IPS-18a (cell line): Measurements from ENCODE around the gene AASDH.

Experiments used
- H3K27ac ChIP-seq: one replicate; pipeline ENCODE4 v1.5.1; 2013; ENCODE audit warnings: low read length
- H3K27me3 ChIP-seq: one replicate; pipeline ENCODE4 v1.6.1; 2013; ENCODE audit warnings: mild to moderate bottlenecking, low read length; ENCODE audit not compliant: control insufficient read depth, insufficient read depth
- H3K36me3 ChIP-seq: one replicate; pipeline ENCODE4 v1.6.1; 2013; ENCODE audit warnings: low read depth, low read length; ENCODE audit not compliant: control insufficient read depth
- H3K4me1 ChIP-seq: one replicate; pipeline ENCODE4 v1.6.1; 2013; ENCODE audit warnings: low read depth, low read length; ENCODE audit not compliant: control insufficient read depth
- H3K4me3 ChIP-seq: one replicate; pipeline ENCODE4 v1.5.1; 2013; ENCODE audit warnings: low read length
- H3K9ac ChIP-seq: one replicate; pipeline ENCODE4 v1.6.1; 2013; ENCODE audit warnings: mild to moderate bottlenecking, low read length, moderate library complexity
- H3K9me3 ChIP-seq: one replicate; pipeline ENCODE4 v1.6.1; 2013; ENCODE audit warnings: low read depth, low read length; ENCODE audit not compliant: control insufficient read depth

Gene AASDH

GRCh38 chr4:56314207-56314915, 72.9 kb downstream of the AASDH start:
- Histone ChIP-seq H3K9ac (no peak overlapping the region), H3K9me3 (no peaks in the 10 kb centered on the region)

DNA sequence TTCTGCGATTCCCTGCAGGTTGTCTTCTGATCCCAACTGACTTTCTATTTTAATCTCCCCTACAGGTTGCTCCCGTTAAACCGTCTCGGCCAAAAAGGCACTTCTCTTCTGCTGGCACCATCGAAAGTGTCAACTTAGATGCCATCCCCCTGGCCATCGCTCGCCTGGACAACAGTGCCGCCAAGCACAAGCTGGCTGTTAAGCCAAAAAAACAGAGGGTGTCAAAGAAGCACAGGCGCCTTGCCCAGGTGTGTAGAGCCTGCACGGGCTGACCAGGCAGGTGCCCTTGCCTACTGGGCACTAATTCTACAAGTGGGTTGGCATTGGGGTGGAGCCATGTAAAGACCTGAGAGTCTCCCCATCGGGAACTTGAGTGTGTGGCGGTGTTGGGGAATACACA, 74.2 kb downstream of the AASDH start:
- H3K9ac ChIP-seq: no peak overlapping the region

More at GRCh38 chr4:56314207-56314915, 72.9 kb downstream of the AASDH start:
- H3K4me3 ChIP-seq: no peak overlapping the region
- H3K4me1 ChIP-seq: no peaks in the 10 kb centered on the region
- H3K27ac ChIP-seq: no peak overlapping the region
- H3K27me3 ChIP-seq: no peaks in the 10 kb centered on the region
- no peaks in the 10 kb centered on the region for H3K36me3 ChIP-seq

DNA sequence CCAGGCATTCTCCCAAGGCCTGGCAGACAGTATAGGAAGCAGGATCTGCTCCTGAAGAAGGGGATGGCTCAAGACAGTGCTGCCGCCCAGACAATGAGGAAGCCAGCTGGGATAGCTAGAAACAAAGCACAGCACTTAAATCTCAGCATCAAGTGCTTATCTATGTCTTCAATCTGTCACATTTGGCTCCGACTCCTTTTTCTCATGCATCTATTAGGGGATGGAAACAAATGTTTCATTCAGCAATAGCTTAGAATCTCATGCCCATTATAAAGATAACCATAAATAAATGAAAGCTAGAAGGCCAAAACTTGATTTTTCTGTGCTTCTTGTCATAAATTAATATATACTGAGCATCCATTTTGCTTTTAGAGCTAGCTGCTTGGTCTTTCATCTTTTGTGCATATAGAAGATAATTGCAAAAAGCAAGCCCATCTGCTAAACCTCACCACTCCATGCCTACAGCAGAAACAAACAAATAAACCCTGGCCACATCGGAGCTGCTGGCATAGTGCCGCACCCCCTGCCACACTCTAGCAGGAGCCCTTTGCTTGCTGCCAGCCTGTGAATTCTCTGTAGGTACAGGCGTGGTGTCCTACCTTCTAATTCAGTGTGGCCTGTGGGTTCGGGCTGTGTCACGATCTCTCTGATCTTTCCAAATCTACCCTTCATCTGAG, 75.9 kb downstream of the AASDH start:
- no peaks in the 10 kb centered on the region for H3K27me3 ChIP-seq
- H3K36me3 ChIP-seq: no peaks in the 10 kb centered on the region
- no peaks in the 10 kb centered on the region for H3K4me1 ChIP-seq
- no peak overlapping the region for H3K27ac ChIP-seq
- no peak overlapping the region for H3K4me3 ChIP-seq
- H3K9ac ChIP-seq: no peak overlapping the region
- H3K9me3 ChIP-seq: no peaks in the 10 kb centered on the region

More for the DNA sequence above, 74.2 kb downstream of the AASDH start:
- Histone ChIP-seq H3K27me3 (no peaks in the 10 kb centered on the region), H3K4me1 (no peaks in the 10 kb centered on the region), H3K4me3 (no peak overlapping the region), H3K27ac (no peak overlapping the region), H3K9me3 (no peaks in the 10 kb centered on the region), H3K36me3 (no peaks in the 10 kb centered on the region)

DNA sequence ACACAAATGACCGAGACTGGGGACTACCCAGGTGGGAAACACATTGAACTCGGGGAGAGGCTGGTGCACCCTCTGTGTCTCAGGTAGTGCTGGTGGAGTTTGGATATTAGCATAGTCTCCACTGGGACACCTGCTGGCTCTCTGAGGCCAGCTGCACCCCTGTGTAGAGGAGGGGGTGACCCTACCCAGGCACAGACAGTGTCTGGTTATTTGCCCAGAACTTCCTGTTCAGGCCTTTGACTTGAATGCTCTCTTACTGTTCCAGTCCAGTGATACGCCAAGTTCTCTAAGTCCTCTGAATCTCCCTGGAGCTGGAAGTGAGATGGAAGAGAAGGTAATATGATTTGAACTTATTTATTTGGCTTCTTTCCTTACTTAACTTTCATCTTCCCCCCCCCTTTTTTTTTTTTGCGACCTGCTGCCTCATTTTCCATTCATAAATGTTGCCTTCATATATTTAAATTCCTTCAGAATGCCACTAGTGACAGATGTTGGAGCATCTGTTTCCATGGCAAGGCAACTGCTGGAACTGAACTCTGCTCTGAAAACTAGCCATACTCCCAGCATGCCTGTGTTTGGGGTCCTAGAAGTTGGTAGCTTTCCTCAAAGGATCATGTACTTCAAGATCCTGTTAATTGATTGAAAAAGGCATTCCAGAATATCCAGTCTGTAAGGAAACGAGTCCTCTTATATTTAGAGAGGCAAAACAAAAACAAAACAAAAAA, 76.7 kb downstream of the AASDH start:
- no peaks in the 10 kb centered on the region for H3K36me3 ChIP-seq
- no peaks in the 10 kb centered on the region for H3K27me3 ChIP-seq
- H3K4me1 ChIP-seq: no peaks in the 10 kb centered on the region
- no peak overlapping the region for H3K9ac ChIP-seq
- H3K9me3 ChIP-seq: no peaks in the 10 kb centered on the region
- H3K27ac ChIP-seq: no peak overlapping the region
- no peak overlapping the region for H3K4me3 ChIP-seq

GRCh38 chr4:56308384-56308783, 78.9 kb downstream of the AASDH start:
- H3K9me3 ChIP-seq: no peaks in the 10 kb centered on the region
- H3K27me3 ChIP-seq: no peaks in the 10 kb centered on the region
- no peaks in the 10 kb centered on the region for H3K4me1 ChIP-seq
- H3K36me3 ChIP-seq: no peaks in the 10 kb centered on the region
- no peak overlapping the region for H3K9ac ChIP-seq
- H3K27ac ChIP-seq: no peak overlapping the region
- H3K4me3 ChIP-seq: no peak overlapping the region

DNA sequence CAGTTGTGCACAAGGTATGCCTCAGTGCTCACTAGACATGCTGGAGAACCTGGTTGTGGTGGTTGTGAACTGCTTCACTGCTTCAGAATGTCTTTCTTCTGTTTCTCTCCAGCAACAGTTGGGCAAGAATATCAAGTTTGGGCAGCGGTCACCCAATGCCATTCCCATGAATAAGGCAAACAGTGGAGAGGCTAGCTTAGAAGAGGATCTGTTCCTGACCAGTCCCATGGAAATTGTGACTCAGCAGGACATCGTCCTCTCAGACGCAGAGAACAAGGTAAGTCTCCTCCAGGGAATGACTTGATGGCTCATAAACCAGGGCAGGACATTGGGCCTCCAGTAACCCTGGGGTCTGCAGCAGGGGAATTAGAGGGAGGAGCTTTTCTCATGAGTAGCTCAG, 79.9 kb downstream of the AASDH start:
- Histone ChIP-seq H3K27ac (no peak overlapping the region), H3K9ac (no peak overlapping the region)

DNA sequence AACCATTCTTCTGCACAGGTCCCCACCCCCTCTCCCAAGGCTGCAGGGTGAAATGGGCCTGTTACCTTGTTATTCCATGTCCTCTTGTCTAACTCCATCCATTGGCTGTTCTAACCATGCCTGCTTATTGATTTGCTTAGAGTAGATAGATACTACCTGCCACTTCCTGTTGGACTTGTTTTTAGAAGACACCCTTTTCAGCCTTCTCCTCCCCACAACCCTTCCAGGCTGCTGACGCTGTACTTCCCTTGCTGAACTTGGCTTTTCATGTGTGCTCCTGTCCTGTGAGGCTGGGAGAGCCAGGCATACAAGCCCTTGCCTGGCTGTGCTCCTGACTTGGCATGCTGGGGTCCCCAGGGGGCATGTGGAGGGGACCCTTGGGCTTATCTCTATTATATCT, 81.9 kb downstream of the AASDH start:
- no peaks in the 10 kb centered on the region for H3K36me3 ChIP-seq
- no peaks in the 10 kb centered on the region for H3K9me3 ChIP-seq
- no peak overlapping the region for H3K27ac ChIP-seq
- H3K4me1 ChIP-seq: no peaks in the 10 kb centered on the region
- no peak overlapping the region for H3K9ac ChIP-seq
- H3K27me3 ChIP-seq: no peaks in the 10 kb centered on the region
- no peak overlapping the region for H3K4me3 ChIP-seq

More for the DNA sequence above, 79.9 kb downstream of the AASDH start:
- H3K9me3 ChIP-seq: no peaks in the 10 kb centered on the region
- no peak overlapping the region for H3K4me3 ChIP-seq
- no peaks in the 10 kb centered on the region for H3K36me3 ChIP-seq
- H3K27me3 ChIP-seq: no peaks in the 10 kb centered on the region
- H3K4me1 ChIP-seq: no peaks in the 10 kb centered on the region

GRCh38 chr4:56303921-56304320, 83.4 kb downstream of the AASDH start:
- Histone ChIP-seq H3K36me3 (no peaks in the 10 kb centered on the region), H3K27me3 (no peaks in the 10 kb centered on the region), H3K9me3 (no peaks in the 10 kb centered on the region), H3K4me3 (no peak overlapping the region), H3K9ac (no peak overlapping the region), H3K27ac (no peak overlapping the region), H3K4me1 (no peaks in the 10 kb centered on the region)

DNA sequence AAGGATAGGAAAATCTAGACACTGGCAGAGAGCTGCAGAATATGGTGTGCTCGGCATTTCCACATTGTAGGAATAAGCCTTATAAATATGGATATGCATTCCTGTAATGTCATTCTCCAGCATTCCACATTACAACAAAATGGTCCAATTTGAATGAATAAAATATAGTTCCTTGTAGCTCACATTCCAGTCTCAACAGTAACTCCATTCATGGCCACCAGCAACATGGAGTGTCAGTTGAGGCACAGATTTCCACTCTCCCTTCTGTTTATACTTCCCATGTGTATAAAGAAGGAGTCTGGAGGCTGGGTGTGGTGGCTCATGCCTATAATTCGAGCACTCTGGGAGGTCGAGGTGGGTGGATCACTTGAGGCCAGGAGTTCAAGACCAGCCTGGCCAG, 84.5 kb downstream of the AASDH start:
- Histone ChIP-seq H3K36me3 (no peaks in the 10 kb centered on the region), H3K4me1 (no peaks in the 10 kb centered on the region), H3K27ac (no peak overlapping the region), H3K4me3 (no peak overlapping the region), H3K27me3 (no peaks in the 10 kb centered on the region), H3K9ac (no peak overlapping the region), H3K9me3 (no peaks in the 10 kb centered on the region)

GRCh38 chr4:56301997-56302496, 85.2 kb downstream of the AASDH start:
- H3K27me3 ChIP-seq: no peaks in the 10 kb centered on the region
- no peaks in the 10 kb centered on the region for H3K36me3 ChIP-seq
- no peaks in the 10 kb centered on the region for H3K9me3 ChIP-seq
- no peak overlapping the region for H3K9ac ChIP-seq
- H3K27ac ChIP-seq: no peak overlapping the region
- no peak overlapping the region for H3K4me3 ChIP-seq
- no peaks in the 10 kb centered on the region for H3K4me1 ChIP-seq

DNA sequence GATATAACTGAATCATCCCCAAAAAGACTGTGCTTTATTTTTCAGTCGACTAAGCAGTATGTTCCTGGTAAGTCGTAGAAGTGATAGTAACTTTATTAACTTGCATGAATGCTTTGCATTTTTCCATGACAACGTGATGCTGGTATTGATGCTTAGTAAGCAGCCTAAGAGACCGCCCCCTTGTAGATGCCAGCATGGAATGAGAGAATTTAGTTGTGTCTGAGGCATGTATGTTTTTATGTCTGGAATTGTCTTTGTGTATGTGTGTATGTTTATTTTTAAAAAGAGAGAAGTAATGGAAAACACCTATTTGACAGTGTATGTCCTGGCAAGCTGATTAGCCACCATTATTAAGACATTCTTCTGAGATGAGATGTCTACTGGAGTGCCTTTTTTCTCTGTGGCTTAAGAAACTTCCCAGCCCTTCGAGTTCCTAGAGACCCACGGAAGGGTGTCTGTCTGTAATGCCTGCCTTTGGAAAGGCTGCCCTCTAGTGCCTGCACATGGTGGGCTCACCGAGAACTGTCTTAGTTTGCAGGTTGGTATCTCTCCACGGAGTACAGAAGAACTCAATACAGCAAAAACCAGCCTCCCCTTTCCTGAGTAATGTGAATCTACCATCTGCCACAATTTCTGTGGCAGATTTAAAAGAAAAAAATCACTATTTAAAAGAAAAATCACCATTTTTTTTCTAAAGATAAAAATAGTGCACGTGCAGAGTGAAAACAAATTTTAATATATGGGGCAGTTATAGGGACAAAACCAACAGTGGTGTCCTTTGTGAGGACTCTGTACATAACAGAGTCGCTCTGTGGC, 85.9 kb downstream of the AASDH start:
- Histone ChIP-seq H3K36me3 (no peaks in the 10 kb centered on the region), H3K27me3 (no peaks in the 10 kb centered on the region), H3K9ac (no peak overlapping the region), H3K9me3 (no peaks in the 10 kb centered on the region), H3K4me1 (peaks cover under 1% of the 10 kb centered on the region), H3K4me3 (no peak overlapping the region), H3K27ac (no peak overlapping the region)
